Parathyroid adenoma (tissue), 2 donors: Measurements from ENCODE around the gene UVSSA.

Experiments
- H2AFZ ChIP-seq: fragments of 300-600 bp; sonication (generic); one replicate; pipeline ENCODE4 v1.7.0; 2017; ENCODE audit warnings: antibody characterized with exemption, mild to moderate bottlenecking
- H3K27ac ChIP-seq: fragments of 300-600 bp; sonication (generic); one replicate; pipeline ENCODE4 v1.7.0; 2017
- H3K27me3 ChIP-seq: fragments of 300-600 bp; sonication (generic); one replicate; pipeline ENCODE4 v1.7.0; 2017; ENCODE audit warnings: low read length; ENCODE audit not compliant: control insufficient read depth, insufficient read depth
- H3K36me3 ChIP-seq: fragments of 300-600 bp; sonication (generic); one replicate; pipeline ENCODE4 v1.7.0; 2017; ENCODE audit warnings: low read length; ENCODE audit not compliant: control insufficient read depth, insufficient read depth
- H3K4me1 ChIP-seq: fragments of 300-600 bp; sonication (generic); one replicate; pipeline ENCODE4 v1.7.0; 2017; ENCODE audit warnings: control low read depth
- H3K4me2 ChIP-seq: fragments of 300-600 bp; sonication (generic); one replicate; pipeline ENCODE4 v1.7.0; 2017; ENCODE audit warnings: low read length
- H3K4me3 ChIP-seq: fragments of 300-600 bp; sonication (generic); one replicate; pipeline ENCODE4 v1.7.0; 2017; ENCODE audit warnings: low read depth, low read length
- H3K79me2 ChIP-seq: fragments of 300-600 bp; sonication (generic); one replicate; pipeline ENCODE4 v1.7.0; 2017; ENCODE audit warnings: control low read depth
- H3K9ac ChIP-seq: fragments of 300-600 bp; sonication (generic); one replicate; pipeline ENCODE4 v1.7.0; 2017; ENCODE audit warnings: mild to moderate bottlenecking
- H3K9me3 ChIP-seq: fragments of 300-600 bp; sonication (generic); one replicate; pipeline ENCODE4 v1.7.0; 2017; ENCODE audit warnings: low read length; ENCODE audit not compliant: control insufficient read depth
- CTCF ChIP-seq: fragments of 300-600 bp; sonication (generic); IDR thresholded peaks from one replicate; pipeline ENCODE4 v1.7.0; 2017; ENCODE audit warnings: antibody characterized with exemption, mild to moderate bottlenecking
- donor health status: primary hyperparathyroidism.

The UVSSA gene

DNA sequence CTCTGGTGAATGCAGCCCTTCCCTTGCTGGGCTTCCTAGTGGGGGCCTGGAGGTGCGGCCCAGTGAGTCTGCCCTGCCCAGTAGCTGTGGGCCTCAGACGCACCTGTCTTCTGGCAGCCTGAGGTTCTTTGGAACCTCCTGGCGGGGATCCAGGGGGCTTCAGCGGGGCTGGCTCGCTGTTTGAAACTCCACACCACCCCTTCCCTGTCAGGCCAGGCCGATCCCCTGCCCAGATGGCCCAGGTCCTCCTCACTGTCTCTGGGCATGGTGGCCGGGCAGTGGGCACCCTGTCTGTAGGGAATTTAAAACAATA, 69.9 kb downstream of the UVSSA start:
- Histone ChIP-seq H3K9me3 (no peaks in the 10 kb centered on the region), H3K27ac (no peak overlapping the region), H3K27me3 (no peaks in the 10 kb centered on the region), H3K4me3 (no peak overlapping the region), H3K4me2 (no peak overlapping the region), H3K9ac (no peak overlapping the region), H3K4me1 (no peaks in the 10 kb centered on the region), H2AFZ (no peak overlapping the region), H3K79me2 (no peaks in the 10 kb centered on the region), H3K36me3 (no peaks in the 10 kb centered on the region)
- TF ChIP-seq CTCF = no peak

- no peaks in the 10 kb centered on the region for H3K36me3 ChIP-seq
- no peak overlapping the region for H3K4me3 ChIP-seq
- H3K9me3 ChIP-seq = no peaks in the 10 kb centered on the region
- H3K4me1 ChIP-seq = no peaks in the 10 kb centered on the region
- no peak for TF ChIP-seq CTCF
- H2AFZ ChIP-seq = no peak overlapping the region
- H3K9ac ChIP-seq = no peak overlapping the region
- H3K27ac ChIP-seq = no peak overlapping the region
- no peaks in the 10 kb centered on the region for H3K27me3 ChIP-seq
- H3K79me2 ChIP-seq = no peaks in the 10 kb centered on the region
- H3K4me2 ChIP-seq = no peak overlapping the region
Measured at GRCh38 chr4:1417522-1418390, 70.7 kb downstream of the UVSSA start.

GRCh38 chr4:1418494-1419285, 71.7 kb downstream of the UVSSA start:
- H3K9me3 ChIP-seq = no peaks in the 10 kb centered on the region
- no peak overlapping the region for H3K27ac ChIP-seq
- H3K79me2 ChIP-seq = no peaks in the 10 kb centered on the region
- no peaks in the 10 kb centered on the region for H3K27me3 ChIP-seq
- no peak overlapping the region for H3K9ac ChIP-seq
- no peak overlapping the region for H3K4me2 ChIP-seq
- no peak for TF ChIP-seq CTCF
- no peaks in the 10 kb centered on the region for H3K36me3 ChIP-seq
- H3K4me1 ChIP-seq = no peaks in the 10 kb centered on the region
- no peak overlapping the region for H3K4me3 ChIP-seq
- no peak overlapping the region for H2AFZ ChIP-seq

DNA sequence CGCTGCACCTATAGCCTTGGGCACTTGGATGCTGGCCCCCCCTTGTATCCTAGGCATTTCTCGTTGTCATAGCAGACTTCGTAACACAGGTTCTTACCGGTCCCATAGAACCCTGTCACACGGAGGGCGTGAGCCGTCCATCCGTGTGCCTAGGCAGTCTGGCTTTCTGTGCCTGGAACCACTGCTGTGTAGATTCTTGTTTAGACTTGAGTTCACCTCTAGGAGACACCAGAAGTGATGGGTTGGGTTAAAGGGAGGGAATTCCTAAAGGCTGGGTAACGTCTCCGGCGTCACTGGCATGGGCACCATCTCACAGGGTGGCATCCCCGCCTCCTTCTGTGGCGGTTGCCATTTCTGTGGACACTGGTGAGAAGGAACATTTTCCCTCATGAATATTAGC, 72.7 kb downstream of the UVSSA start:
- no peaks in the 10 kb centered on the region for H3K79me2 ChIP-seq
- no peak overlapping the region for H3K9ac ChIP-seq
- H3K27ac ChIP-seq = no peak overlapping the region
- H3K27me3 ChIP-seq = no peaks in the 10 kb centered on the region
- no peaks in the 10 kb centered on the region for H3K36me3 ChIP-seq
- H3K9me3 ChIP-seq = no peaks in the 10 kb centered on the region
- H3K4me1 ChIP-seq = no peaks in the 10 kb centered on the region
- H3K4me3 ChIP-seq = no peak overlapping the region
- no peak overlapping the region for H2AFZ ChIP-seq
- no peak for TF ChIP-seq CTCF
- H3K4me2 ChIP-seq = no peak overlapping the region
